WTC11 (cell line): ENCODE measurements around the gene OGFR. TPM values are rescaled to one million over a fixed set of nuclear protein-coding genes. Genes with fewer than 3 reads are reported as not detected.

Source experiments
- ATAC-seq: fragments of 200-7000 bp; cut with Tn5 transposase; 2 replicates; pipeline ENCODE4 v1.10.0; 2021; ENCODE audit warnings: mild to moderate bottlenecking, moderate library complexity
- CTCF ChIA-PET: fragments of 300-600 bp; sonication (Branson Sonifier 250); formaldehyde crosslinking; loops from one replicate; lab custom pipeline; 2021; ENCODE audit warnings: antibody characterized with exemption; lab: Charles Lee
- POLR2A ChIA-PET: fragments of 350-600 bp; sonication (Branson Sonifier 250); formaldehyde crosslinking; loops from one replicate; lab custom pipeline; 2021; ENCODE audit warnings: antibody characterized with exemption; lab: Charles Lee
- DNase-seq: peaks from one replicate; pipeline ENCODE4 v3.0.0; 2021; ENCODE audit warnings: low spot score
- H3K27ac Mint-ChIP-seq: 2 replicates; pipeline ENCODE4 v1.8.0; 2021; ENCODE audit warnings: mixed read lengths
- H3K27me3 Mint-ChIP-seq: 2 replicates; pipeline ENCODE4 v1.8.0; 2021; ENCODE audit warnings: low read depth, mild to moderate bottlenecking, moderate library complexity, mixed read lengths
- H3K36me3 Mint-ChIP-seq: 2 replicates; pipeline ENCODE4 v1.8.0; 2021; ENCODE audit warnings: mixed read lengths
- H3K4me1 Mint-ChIP-seq: 2 replicates; pipeline ENCODE4 v1.8.0; 2022; ENCODE audit warnings: mixed read lengths
- H3K4me3 Mint-ChIP-seq: 2 replicates; pipeline ENCODE4 v1.8.0; 2021; ENCODE audit warnings: mild to moderate bottlenecking, moderate library complexity, mixed read lengths
- H3K9me3 Mint-ChIP-seq: 2 replicates; pipeline ENCODE4 v1.8.0; 2021; ENCODE audit warnings: mixed read lengths
- ATF1 ChIP-seq: sonication (generic); formaldehyde crosslinking; IDR thresholded peaks from 2 replicates; pipeline ENCODE4 v1.8.1; 2023; ENCODE audit warnings: mild to moderate bottlenecking, moderate library complexity, missing genetic modification reagents
- ATF2 ChIP-seq: sonication (generic); formaldehyde crosslinking; IDR thresholded peaks from 2 replicates; pipeline ENCODE4 v1.8.1; 2022; ENCODE audit warnings: low read depth, missing genetic modification reagents, borderline replicate concordance
- CBFB ChIP-seq: sonication (generic); formaldehyde crosslinking; IDR thresholded peaks from 2 replicates; pipeline ENCODE4 v1.8.1; 2022; ENCODE audit warnings: mild to moderate bottlenecking, low read depth, missing genetic modification reagents
- CREB1 ChIP-seq: sonication (generic); formaldehyde crosslinking; IDR thresholded peaks from 2 replicates; pipeline ENCODE4 v1.8.0; 2023; ENCODE audit warnings: mild to moderate bottlenecking, missing genetic modification reagents
- E2F5 ChIP-seq: sonication (generic); formaldehyde crosslinking; IDR thresholded peaks from 2 replicates; pipeline ENCODE4 v1.8.1; 2022; ENCODE audit warnings: mild to moderate bottlenecking, moderate library complexity, missing genetic modification reagents
- ETV6 ChIP-seq: sonication (generic); formaldehyde crosslinking; IDR thresholded peaks from 2 replicates; pipeline ENCODE4 v1.8.1; 2022; ENCODE audit warnings: mild to moderate bottlenecking, missing genetic modification reagents
- FOXK1 ChIP-seq: sonication (generic); formaldehyde crosslinking; IDR thresholded peaks from 2 replicates; pipeline ENCODE4 v1.8.0; 2022; ENCODE audit warnings: mild to moderate bottlenecking, moderate library complexity, missing genetic modification reagents
- GABPB1 ChIP-seq: sonication (generic); formaldehyde crosslinking; IDR thresholded peaks from 2 replicates; pipeline ENCODE4 v1.8.1; 2023; ENCODE audit warnings: mild to moderate bottlenecking, missing genetic modification reagents
- GTF2I ChIP-seq: fragments of 250-450 bp; sonication (Bioruptor Pico); conservative IDR thresholded peaks from 2 replicates; pipeline ENCODE4 v1.4.0; 2021; ENCODE audit warnings: mild to moderate bottlenecking
- JAZF1 ChIP-seq: fragments of 250-450 bp; sonication (Bioruptor Pico); IDR thresholded peaks from 2 replicates; pipeline ENCODE4 v1.9.0; 2021; ENCODE audit warnings: moderate library complexity, mild to moderate bottlenecking, inconsistent platforms
- JUN ChIP-seq: sonication (generic); formaldehyde crosslinking; IDR thresholded peaks from 2 replicates; pipeline ENCODE4 v1.8.0; 2023; ENCODE audit warnings: mild to moderate bottlenecking, missing genetic modification reagents
- MAX ChIP-seq: sonication (generic); formaldehyde crosslinking; IDR thresholded peaks from 2 replicates; pipeline ENCODE4 v1.8.0; 2022; ENCODE audit warnings: mild to moderate bottlenecking, missing genetic modification reagents
- MYBL2 ChIP-seq: sonication (generic); formaldehyde crosslinking; IDR thresholded peaks from 2 replicates; pipeline ENCODE4 v1.8.1; 2023; ENCODE audit warnings: mild to moderate bottlenecking, moderate library complexity, missing genetic modification reagents
- OVOL2 ChIP-seq: fragments of 250-450 bp; sonication (Bioruptor Pico); IDR thresholded peaks from 2 replicates; pipeline ENCODE4 v1.9.0; 2021; ENCODE audit warnings: mild to moderate bottlenecking, borderline replicate concordance
- PRDM15 ChIP-seq: sonication (generic); formaldehyde crosslinking; IDR thresholded peaks from 2 replicates; pipeline ENCODE4 v1.8.0; 2022; ENCODE audit warnings: missing genetic modification reagents
- USF2 ChIP-seq: sonication (generic); formaldehyde crosslinking; IDR thresholded peaks from 2 replicates; pipeline ENCODE4 v1.8.1; 2023; ENCODE audit warnings: mild to moderate bottlenecking, missing genetic modification reagents, moderate library complexity
- ZNF232 ChIP-seq: sonication (generic); formaldehyde crosslinking; IDR thresholded peaks from 2 replicates; pipeline ENCODE4 v1.8.0; 2022; ENCODE audit warnings: mild to moderate bottlenecking, missing genetic modification reagents
- ZNF423 ChIP-seq: fragments of 250-450 bp; sonication (Bioruptor Pico); IDR thresholded peaks from 2 replicates; pipeline ENCODE4 v2.1.2; 2022; ENCODE audit warnings: mild to moderate bottlenecking, moderate library complexity
- ZNF425 ChIP-seq: fragments of 250-450 bp; sonication (Bioruptor Pico); conservative IDR thresholded peaks from 2 replicates; pipeline ENCODE4 v1.9.0; 2021; ENCODE audit warnings: mild to moderate bottlenecking
- ZNF532 ChIP-seq: fragments of 250-450 bp; sonication (Bioruptor Pico); IDR thresholded peaks from 2 replicates; pipeline ENCODE4 v1.9.0; 2021; ENCODE audit warnings: mild to moderate bottlenecking, borderline replicate concordance
- ZSCAN18 ChIP-seq: fragments of 250-450 bp; sonication (Bioruptor Pico); IDR thresholded peaks from 2 replicates; pipeline ENCODE4 v2.1.2; 2022; ENCODE audit warnings: mild to moderate bottlenecking, moderate library complexity
- total RNA-seq: library from RNA; stranded (reverse); gene quantifications from 3 replicates; pipeline ENCODE4 v1.2.3, GENCODE V29; 2021

Gene OGFR
- total RNA-seq, 1 experiment from 2014 or later: 43.3 TPM

- TF ChIP-seq ZNF425 (no peak), JAZF1 (no peak), ZSCAN18 (CRISPR knock-in tag) (no peak), JUN (CRISPR knock-in tag) (no peak), PRDM15 (CRISPR knock-in tag) (no peak)
Observed at GRCh38 chr20:62788607-62789006, 16.0 kb upstream of the OGFR start (continued).

- POLR2A ChIA-PET: interaction anchor here (0.7 kb wide), 1 partner anchor 40 kb away, joined by 3 read pairs; no protein-coding TSS in a partner anchor
- ATAC-seq (no peak), DNase-seq (no peak)
- peaks cover 16% of the 10 kb centered on the region for H3K4me1 Mint-ChIP-seq
- no peaks in the 10 kb centered on the region for H3K36me3 Mint-ChIP-seq
- no peaks in the 10 kb centered on the region for H3K9me3 Mint-ChIP-seq
- CTCF ChIA-PET: interaction anchor here (1.0 to 3.2 kb wide), 10 partner anchors 7 to 290 kb away, joined by 3 to 38 read pairs (median 10); partner anchors contain the start of gene NTSR1
- no peak overlapping the region for H3K4me3 Mint-ChIP-seq
- H3K27ac Mint-ChIP-seq: no peak overlapping the region
- TF ChIP-seq CREB1 (CRISPR knock-in tag) (no peak), ZNF423 (CRISPR knock-in tag) (no peak), USF2 (CRISPR knock-in tag) (no peak), FOXK1 (no peak), CBFB (CRISPR knock-in tag) (no peak), ETV6 (CRISPR knock-in tag) (no peak), ATF2 (CRISPR knock-in tag) (no peak), E2F5 (CRISPR knock-in tag) (no peak), MAX (no peak), GTF2I (CRISPR knock-in tag) (no peak), ZNF532 (CRISPR knock-in tag) (no peak), OVOL2 (CRISPR knock-in tag) (no peak), ZNF232 (no peak), ATF1 (no peak), MYBL2 (no peak), GABPB1 (CRISPR knock-in tag) (no peak)
- H3K27me3 Mint-ChIP-seq: peaks cover 12% of the 10 kb centered on the region
Observed at GRCh38 chr20:62790075-62790474, 14.6 kb upstream of the OGFR start.
